ENCODE results near the gene C18orf63.

Gene C18orf63

DNA sequence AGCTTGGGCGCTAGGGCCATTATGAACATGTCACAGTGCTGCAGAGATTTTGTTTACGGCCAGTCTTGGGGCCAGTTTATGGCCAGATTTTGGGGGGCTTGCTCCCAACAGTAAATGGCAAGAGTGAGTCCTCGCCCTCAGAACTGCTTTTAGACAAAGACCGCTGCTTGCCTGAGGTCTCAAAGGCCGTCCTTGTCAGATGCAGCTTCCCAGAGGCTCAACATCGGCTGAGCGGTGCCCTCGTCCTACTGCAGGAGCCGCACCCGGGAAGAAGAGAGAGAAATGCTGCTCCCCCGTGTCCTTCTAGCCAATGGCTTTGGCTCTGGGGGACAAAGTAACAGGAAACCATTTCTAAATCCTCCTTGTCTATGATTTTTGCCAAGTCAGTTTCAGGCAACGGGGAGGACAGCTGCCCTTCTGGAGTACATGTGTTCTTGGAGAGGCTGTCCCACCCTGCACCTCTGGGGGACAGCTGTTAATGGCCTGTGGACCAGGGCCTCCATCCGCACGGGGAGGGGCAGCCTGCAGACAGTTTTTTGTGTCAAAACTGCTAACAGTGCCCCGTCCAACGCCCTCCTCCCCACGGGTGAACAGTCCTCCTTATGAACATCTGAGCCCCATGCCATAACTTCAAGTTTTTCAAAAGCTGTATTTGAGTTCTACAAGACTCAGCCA is 66.1 kb downstream of the C18orf63 start:
- DNase-seq: no peak

DNA sequence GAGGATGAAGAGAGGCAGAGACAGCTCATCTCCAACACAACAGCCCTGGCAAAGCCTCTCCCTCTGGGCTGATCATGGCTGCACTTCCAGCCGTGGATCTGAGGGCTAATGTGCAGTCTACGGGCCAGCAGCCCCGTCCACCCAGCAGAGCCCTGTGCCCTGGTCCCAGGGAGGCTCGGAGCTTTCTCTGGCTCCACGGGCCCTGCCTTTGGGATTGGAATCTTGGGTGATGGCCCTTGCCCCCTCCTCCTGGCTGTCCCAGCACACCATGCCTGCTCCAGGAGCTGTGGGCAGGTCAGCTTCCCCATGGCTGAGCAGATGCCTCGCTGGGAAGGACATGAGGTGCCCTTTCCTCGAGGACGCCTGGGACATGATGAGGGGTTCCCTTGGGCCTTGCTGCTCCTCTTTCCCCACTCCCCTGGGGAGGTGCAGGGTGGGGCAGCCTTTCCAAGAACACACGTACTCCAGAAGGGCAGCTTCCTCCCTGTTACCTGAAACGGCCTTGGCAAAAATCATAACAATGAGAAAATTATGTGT is 66.9 kb downstream of the C18orf63 start:
- no peak for DNase-seq

DNA sequence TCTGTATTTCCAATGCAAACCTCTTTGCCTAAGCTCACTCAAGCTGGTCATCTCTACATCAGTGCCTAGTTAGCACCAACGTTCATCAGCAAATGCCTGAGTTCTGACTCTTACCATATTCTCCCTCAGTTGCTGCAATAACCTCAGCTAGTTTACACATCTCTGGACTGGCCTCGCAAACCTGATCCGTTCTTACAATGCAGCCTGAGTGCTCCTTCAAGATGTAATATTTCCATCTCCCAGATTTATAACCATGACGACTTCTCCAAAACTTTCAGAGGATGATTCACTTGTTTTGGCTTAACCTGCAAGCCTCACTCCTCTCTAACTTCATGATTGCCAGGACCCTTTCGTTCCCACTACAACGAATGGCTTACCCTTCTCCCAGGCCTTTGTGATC is 71.7 kb downstream of the C18orf63 start:
- no peak for DNase-seq

DNA sequence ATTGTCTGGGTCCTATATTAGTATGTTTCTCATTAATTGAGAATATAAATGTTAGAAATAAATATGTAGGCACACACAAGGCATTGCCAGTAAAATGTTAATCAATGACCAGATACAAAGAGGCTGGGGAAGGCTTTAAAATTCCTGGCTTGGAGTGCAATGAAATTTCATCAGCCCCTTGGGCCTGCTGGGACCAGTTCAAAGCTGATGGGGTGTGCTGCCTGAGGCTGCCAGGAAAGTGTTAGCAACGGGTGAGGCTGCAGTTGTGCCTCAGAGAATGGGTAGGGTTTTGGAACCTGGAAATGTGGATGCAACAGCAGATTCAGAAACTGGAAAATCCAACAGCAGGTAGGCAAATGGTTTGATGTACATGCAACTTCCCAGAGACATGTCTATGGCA is 72.6 kb downstream of the C18orf63 start:
- DNase-seq: no peak

DNA sequence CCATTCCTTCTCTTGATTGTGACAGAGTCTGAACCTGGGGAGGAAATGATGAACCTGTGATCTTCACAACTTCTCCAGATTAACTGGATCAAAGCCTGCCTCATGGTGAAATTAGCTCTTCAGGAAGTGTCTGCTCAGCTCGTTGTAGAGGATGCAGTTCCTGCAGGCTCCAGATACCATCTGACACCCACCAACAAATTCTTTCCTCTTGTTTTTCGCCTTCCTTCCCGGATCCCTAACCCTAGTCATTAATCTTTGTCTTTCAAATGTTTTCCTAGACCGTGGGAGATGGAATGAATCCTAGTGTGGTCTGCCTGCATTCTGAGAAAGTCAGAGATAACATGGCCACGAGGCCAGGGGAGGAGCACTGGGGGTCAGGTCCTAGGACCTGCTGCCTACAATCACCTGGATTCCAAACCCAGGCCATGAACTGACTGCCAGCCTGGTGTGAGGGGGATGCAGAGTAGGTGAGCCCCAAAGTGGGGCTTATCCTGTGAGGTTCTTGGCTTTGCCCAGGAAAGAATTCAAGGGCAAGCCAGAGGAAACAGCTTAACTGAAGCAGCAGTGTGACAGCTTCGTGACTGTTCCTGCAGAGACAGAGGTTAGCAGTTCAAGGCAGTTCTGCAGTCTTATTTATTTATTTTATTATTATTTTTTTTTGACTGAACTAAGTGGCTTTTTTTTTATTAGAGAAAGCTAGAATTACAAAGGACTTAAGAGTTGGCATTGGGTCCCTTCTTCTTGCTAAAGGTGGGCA is 73.7 kb downstream of the C18orf63 start:
- DNase-seq: no peak

DNA sequence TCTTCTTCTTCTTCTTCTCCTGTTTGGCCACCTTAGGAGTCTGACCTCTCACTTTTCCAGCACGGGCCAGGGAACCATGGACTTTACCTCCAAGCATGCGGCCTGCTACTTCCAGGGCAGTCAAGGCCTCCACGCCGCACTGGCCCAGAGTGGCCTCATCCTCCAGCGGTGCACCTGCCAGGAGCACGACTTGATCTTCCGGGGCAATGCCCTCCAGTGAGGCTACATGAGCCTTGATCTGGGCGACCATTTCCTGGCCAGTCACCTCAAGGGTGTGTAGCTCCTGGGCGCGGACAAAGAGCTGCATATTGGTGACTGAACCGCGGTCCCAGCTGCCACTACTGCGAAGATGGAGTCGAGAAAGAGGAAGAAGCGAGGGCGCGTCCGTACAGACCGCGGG is 74.4 kb downstream of the C18orf63 start:
- DNase-seq: no peak

DNA sequence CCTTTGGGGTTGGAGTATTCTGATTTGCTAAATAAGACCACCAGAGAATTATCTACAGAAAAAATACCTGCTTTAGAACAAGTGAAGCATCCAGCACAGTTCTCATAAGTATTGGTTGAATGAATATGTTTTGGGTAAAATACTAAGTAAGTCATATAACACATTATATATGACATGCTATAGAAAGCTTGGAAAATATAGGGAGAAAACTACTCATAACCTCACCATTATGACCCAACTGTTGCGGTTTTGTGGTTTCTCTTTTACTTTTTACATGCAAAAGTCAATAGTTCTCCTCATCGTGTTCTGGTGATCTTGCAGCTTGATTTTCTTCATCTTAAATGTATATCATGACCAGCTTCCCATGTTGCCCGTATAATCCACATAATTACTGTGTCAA is 75.3 kb downstream of the C18orf63 start:
- DNase-seq: no peak

DNA sequence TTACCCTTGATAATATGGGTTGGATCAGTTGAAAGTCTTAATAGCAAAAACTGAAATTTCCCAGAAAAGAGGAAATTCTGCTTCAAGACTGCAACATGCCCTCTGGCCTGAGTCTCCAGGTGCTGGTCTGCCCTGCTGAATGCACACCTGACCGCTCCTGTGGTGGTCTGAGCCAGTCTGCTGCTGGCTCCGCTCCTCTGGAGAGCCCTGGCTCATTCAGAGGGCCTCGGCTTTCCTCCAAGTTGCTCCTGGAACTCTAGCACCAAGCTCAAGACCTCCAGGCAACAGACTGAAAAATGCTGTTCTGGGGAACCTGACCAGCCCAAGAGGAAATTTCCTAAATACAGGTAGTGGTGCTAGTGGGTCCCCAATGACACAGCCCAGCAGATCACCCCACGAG is 76.7 kb downstream of the C18orf63 start:
- no peak for DNase-seq

DNA sequence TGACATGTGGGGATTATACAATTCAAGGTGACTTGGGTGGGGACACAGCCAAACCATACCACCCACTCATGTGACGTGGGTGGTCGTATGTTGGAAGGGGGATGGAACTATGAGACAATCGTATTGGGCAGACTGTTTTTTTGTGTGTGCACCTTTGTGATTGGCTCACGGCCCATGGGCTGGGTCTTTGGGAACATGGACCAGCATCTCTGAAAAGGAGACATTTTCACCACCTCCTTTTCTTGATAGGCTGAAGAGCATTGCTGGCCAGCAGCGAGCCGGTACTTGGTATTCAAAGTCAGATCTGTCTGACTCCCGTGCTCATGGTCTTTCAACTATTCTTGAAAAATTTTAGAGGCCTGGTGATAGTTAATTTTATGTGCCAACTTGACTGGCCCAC is 79.4 kb downstream of the C18orf63 start:
- no peak for DNase-seq

DNA sequence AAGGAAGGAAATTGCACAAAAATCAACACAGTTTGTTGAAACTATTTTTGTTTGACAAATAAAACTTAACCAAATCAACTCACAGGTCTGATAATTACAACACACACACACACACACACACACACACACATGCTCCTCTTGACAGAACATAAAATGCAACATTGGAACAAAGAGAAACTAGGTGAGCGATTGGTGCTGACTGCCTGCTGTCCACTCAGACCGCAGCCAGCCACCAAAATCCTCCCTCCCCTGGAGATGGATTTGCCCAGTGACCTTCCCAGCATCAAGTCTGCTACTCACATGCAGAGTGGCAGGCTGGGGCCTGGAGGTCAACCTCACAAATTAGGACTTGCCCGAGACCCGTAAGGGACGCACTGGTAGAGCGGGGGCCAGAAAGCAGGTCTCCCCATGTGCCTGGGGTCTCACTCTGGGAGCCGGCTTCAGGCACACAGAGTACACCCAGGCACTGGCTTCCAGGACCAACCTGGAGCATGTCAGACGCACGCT is 80.1 kb downstream of the C18orf63 start:
- DNase-seq: no peak

DNA sequence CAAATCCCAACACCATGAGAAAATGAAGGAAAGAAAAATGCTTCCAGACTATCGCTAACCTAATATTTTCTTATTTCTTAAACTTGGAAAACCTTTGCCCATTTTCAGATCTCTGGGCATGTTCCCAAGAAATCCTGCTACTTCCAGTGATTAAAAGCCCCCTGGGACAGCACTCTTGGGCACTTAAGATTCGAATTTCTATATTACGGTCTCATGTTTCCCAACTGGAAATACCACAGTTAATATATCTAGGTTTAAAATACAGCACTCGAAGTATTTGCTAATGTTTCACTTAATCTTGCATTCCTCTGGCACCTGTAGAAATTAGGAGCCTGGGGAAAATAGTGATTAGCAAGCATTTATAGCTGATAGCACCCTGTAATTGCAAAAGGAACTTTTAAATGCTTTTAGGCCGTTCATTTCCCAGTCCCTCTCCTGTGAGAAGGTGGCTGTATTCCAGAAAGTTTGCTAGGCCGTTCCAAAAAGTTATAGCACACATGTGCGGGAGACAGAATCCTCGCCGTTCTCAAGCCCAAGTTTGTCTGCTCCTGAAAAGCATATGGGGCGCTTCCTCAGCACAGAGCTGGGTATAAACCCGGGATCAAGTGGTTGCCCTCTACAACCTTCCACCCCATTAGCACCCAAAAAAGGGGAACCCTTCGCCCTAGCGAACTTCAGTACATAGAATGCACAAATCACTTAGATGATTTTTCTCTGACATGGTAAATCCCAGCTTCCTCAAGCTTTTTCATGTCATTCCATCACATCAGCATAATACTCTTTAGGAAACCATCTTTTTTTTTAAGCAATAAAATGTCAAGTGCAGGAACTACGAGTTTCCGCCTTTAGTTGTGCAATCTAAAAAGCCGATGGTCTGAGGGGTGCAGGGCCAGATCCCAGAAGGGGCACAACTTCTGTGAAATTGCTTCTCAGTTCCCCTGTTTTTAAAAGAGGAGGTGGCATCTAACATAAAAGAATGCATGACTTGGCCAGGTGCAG is 80.8 kb downstream of the C18orf63 start:
- DNase-seq: no peak

DNA sequence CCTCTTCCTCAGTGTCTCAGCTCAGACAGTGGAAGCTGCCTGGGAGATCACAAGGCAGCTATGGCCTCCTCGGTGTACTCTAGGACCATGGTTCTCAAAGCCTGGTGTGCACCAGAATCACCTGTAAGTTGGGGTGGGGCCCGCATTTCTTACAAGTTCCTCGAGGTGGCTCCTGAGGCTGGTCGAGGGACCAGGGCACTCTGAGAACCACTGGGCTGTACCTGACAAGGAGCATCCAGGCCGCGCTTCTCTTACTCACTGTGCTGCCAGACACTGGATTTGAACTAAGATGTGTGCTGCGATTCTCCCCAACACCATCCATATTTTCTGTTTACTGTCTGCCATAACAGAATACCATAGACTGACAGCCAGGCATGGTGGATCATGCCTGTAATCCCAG is 81.9 kb downstream of the C18orf63 start:
- no peak for DNase-seq

DNA sequence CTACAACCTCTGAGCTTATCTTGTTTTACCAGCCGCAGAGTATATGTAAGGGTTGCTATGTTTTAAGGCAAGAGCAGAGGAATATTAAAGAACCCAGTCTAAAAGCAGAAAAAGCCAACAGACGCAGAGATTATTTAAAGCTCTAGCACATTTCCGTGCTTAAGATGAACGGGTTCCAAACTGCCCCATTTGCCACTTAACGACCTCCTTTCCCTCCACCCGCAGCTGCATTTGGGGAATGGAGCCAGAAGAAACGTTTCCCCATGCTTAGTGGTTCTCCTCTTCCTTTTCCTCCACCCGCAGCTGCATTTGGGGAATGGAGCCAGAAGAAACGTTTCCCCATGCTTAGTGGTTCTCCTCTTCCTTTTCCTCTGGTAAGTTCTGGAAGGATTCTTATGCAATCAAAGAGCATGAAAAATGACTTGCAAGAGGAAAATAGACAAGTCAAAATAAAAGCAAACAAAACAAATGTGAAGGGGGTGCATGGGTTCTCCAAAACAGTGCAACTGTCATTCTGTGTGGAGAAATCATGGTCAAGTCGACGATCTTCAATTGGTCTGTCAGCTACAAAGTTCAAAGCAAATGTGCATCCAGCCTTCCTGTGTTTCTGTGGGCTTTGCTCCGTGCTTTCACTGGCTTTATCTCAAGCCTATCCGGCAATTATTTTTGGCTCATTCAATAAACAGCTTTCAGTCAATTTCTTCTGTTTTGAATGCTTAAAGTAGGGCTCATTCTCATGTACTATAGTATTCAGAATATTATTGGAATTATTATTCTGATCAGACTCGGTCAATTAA is 83.7 kb downstream of the C18orf63 start:
- DNase-seq: no peak

DNA sequence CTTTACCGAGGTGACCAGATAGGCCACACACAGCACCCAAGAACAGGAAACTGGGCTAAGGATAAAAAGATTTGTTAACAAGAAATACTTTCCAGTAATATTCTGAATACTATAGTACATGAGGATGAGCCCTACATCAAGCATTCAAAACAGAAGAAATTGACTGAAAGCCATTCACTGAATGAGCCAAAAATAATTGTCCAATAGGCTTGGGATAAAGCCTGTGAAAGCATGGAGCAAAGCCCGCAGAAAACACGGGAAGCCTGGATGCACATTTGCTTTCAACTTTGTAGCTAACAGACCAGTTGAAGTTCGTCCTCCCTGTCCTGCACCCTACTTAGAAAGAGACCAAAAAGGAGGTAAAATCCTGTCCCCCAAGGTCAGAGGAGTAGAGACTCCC is 85.2 kb downstream of the C18orf63 start:
- DNase-seq: no peak

DNA sequence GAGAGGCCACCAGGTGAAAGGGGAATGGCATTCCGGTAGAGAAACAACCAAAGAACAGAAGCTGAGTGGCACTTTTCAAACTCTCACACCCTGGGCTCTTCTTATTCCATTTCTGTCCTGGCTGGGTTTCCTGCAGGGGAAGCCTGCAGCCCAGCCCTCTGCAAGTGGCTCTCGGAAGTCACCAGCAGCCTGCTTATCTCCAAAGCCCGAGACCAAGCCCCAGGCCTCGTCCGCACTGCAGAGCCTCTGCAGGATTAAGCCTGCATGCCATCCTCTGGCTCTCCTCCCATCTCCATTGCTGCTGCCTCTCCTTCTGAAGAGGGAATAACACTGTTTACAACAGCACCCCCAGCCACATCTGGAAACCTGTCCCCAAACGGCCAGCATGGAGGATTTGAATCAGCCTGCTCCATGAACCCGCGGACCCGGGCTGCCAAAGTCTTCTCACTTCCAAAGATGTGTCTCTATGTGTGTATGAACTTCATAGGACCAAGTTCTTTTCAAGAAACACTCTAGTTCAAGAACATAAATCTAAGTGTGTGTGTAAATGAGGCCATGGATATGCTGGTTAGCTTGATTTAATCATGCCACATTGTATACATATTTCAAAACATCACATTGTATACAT is 87.3 kb downstream of the C18orf63 start:
- DNase-seq: no peak

DNA sequence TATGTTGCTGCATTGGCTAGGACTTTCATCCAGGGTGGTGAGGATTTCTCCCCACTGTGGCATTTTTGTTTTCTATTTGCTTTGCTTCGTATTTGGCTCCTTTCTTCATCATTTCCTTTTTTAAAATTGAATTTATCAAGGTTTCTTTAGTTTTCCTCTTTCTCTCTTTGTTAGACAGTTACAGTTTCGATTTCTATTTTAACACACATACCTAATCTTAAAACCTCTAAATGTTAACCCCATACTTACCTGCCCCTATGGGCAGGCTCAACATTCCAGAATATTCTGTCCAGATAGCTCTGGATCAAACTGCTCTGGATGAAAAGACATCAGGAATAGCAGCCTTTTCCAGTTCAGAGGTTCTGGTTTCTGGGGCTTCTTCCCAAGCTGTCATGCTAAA is 92.2 kb downstream of the C18orf63 start:
- DNase-seq: no peak

All from activated CD4-positive, alpha-beta T cell treated with anti-CD3 and anti-CD28 coated beads, Interleukin-2, amount 50 U/mL, for 4 hours (primary cell).